CD14-positive monocyte (primary cell): Measurements from ENCODE around the gene CTPS1. TPM values are rescaled to one million over a fixed set of nuclear protein-coding genes. Genes with fewer than 3 reads are reported as not detected.
A peak's percentile ranks its signal among the peaks of the same experiment; 100 is the strongest.

ENCODE experiments used
- DNase-seq, 3 donors: peaks; one replicate each; pipeline ENCODE4 v3.0.0-alpha.2; 2011 to 2022
- H2AFZ ChIP-seq: 2 replicates; pipeline ENCODE4 v1.6.0; 2012; ENCODE audit warnings: mild to moderate bottlenecking, low read depth, low read length, inconsistent platforms; ENCODE audit not compliant: insufficient read depth, poor library complexity, severe bottlenecking
- H3K27ac ChIP-seq, 2 donors: 1 replicate in 1 of 2; 2 replicates in 1 of 2; pipeline ENCODE4 v1.5.1; 2012 to 2013; ENCODE audit warnings: low read length in 2 of 2, control low read depth in 1 of 2, inconsistent platforms in 1 of 2, low read depth in 1 of 2, mild to moderate bottlenecking in 1 of 2
- H3K27me3 ChIP-seq, 2 donors: one replicate each; pipeline versions ENCODE4 v1.6.0 to v1.6.1; 2011 to 2013; ENCODE audit warnings: low read length in 2 of 2; ENCODE audit not compliant: control insufficient read depth in 2 of 2, insufficient read depth in 2 of 2
- H3K36me3 ChIP-seq, 2 donors: replicated peaks in 1 of 2; 1 replicate in 1 of 2; 2 replicates in 1 of 2; pipeline versions ENCODE4 v1.5.1 to v1.6.1; 2012 to 2013; ENCODE audit warnings: low read length in 2 of 2, control low read depth in 1 of 2, inconsistent platforms in 1 of 2, mild to moderate bottlenecking in 1 of 2; ENCODE audit not compliant: insufficient read depth in 2 of 2, control insufficient read depth in 1 of 2
- H3K4me1 ChIP-seq, 2 donors: 1 replicate in 1 of 2; 2 replicates in 1 of 2; pipeline versions ENCODE4 v1.5.1 to v1.6.1; 2012 to 2013; ENCODE audit warnings: low read length in 2 of 2, control low read depth in 1 of 2, inconsistent platforms in 1 of 2, mild to moderate bottlenecking in 1 of 2, moderate library complexity in 1 of 2; ENCODE audit not compliant: insufficient read depth in 2 of 2, control insufficient read depth in 1 of 2
- H3K4me2 ChIP-seq: replicated peaks from 2 replicates; pipeline ENCODE3; 2012; ENCODE audit warnings: low read length, moderate library complexity, mild to moderate bottlenecking; ENCODE audit not compliant: poor library complexity, severe bottlenecking; ENCODE audit errors: extremely low read depth
- H3K4me3 ChIP-seq, 3 experiments: fragments of 200-600 bp in 1 of 3; sonication (generic) in 1 of 3; replicated peaks in 1 of 3; 1 replicate in 2 of 3; 2 replicates in 1 of 3; pipeline ENCODE4 v1.5.1; 2011 to 2013; ENCODE audit warnings: low read length in 3 of 3, mild to moderate bottlenecking in 3 of 3, control low read depth in 2 of 3, low read depth in 2 of 3, inconsistent platforms in 1 of 3, moderate library complexity in 1 of 3
- H3K79me2 ChIP-seq: 2 replicates; pipeline ENCODE4 v1.6.0; 2012; ENCODE audit warnings: mild to moderate bottlenecking, control low read depth, inconsistent platforms, low read length, moderate library complexity; ENCODE audit not compliant: insufficient read depth
- H3K9ac ChIP-seq: 2 replicates; pipeline ENCODE4 v1.6.0; 2017; ENCODE audit warnings: low read length, mild to moderate bottlenecking; ENCODE audit not compliant: insufficient read depth, poor library complexity, severe bottlenecking
- H3K9me3 ChIP-seq, 2 donors: replicated peaks in 1 of 2; 1 replicate in 1 of 2; 2 replicates in 1 of 2; pipeline versions ENCODE4 v1.5.1 to v1.6.1; 2012 to 2013; ENCODE audit warnings: low read length in 2 of 2, control low read depth in 1 of 2; ENCODE audit not compliant: control insufficient read depth in 1 of 2, insufficient read depth in 1 of 2
- H4K20me1 ChIP-seq: 2 replicates; pipeline ENCODE4 v1.6.0; 2012; ENCODE audit warnings: mild to moderate bottlenecking, low read length, control low read depth, moderate library complexity; ENCODE audit not compliant: insufficient read depth
- H3K27ac Mint-ChIP-seq, 7 donors: one replicate each; pipeline ENCODE4 v1.8.0; 2020; ENCODE audit warnings: mild to moderate bottlenecking in 7 of 7, mixed read lengths in 7 of 7, moderate library complexity in 6 of 7, inconsistent platforms in 2 of 7
- H3K27me3 Mint-ChIP-seq, 3 donors: one replicate each; pipeline ENCODE4 v1.8.0; 2021 to 2022; ENCODE audit warnings: low read depth in 3 of 3, mild to moderate bottlenecking in 3 of 3, mixed read lengths in 3 of 3, moderate library complexity in 3 of 3, inconsistent platforms in 1 of 3
- H3K36me3 Mint-ChIP-seq, 2 donors: one replicate each; pipeline ENCODE4 v1.8.0; 2020; ENCODE audit warnings: mixed read lengths in 2 of 2, inconsistent platforms in 1 of 2, mild to moderate bottlenecking in 1 of 2
- H3K4me1 Mint-ChIP-seq: one replicate; pipeline ENCODE4 v1.8.0; 2020; ENCODE audit warnings: mild to moderate bottlenecking, mixed read lengths
- H3K4me3 Mint-ChIP-seq, 2 donors: one replicate each; pipeline ENCODE4 v1.8.0; 2020; ENCODE audit warnings: mild to moderate bottlenecking in 2 of 2, mixed read lengths in 2 of 2, moderate library complexity in 1 of 2
- H3K9me3 Mint-ChIP-seq, 7 donors: one replicate each; pipeline ENCODE4 v1.8.0; 2020 to 2022; ENCODE audit warnings: mixed read lengths in 7 of 7, mild to moderate bottlenecking in 6 of 7, moderate library complexity in 6 of 7, inconsistent platforms in 2 of 7
- CTCF ChIP-seq: fragments of 200-600 bp; IDR thresholded peaks from one replicate; pipeline ENCODE4 v1.8.0; 2022; ENCODE audit warnings: antibody characterized with exemption, mild to moderate bottlenecking
- WGBS: methylation state at CpG from one replicate; pipeline ENCODE4 v1.1.5; 2013; ENCODE audit warnings: missing lambda C conversion rate; ENCODE audit not compliant: insufficient coverage; 5-methylcytosine and 5-hydroxymethylcytosine counted together
- intact Hi-C, 2 donors: fragments of 100-400 bp; cut with micrococcal nuclease; formaldehyde crosslinking; loops; one replicate each; pipeline versions ENCODE4 v1.15.0 to v1.15.1; 2023
- polyA plus RNA-seq, 3 donors: library from polyadenylated mRNA; depleted of rRNA in 1 of 3; unstranded in 2 of 3; stranded (reverse) in 1 of 3; fragments of 300-500 nt in 2 of 3; fragments of >200 nt in 1 of 3; fragmentation: Illumina TruSeq in 2 of 3; gene quantifications; 1 replicate in 2 of 3; 2 replicates in 1 of 3; pipeline ENCODE4 v1.2.3, GENCODE V29; 2012 to 2021

The CTPS1 gene
- polyA plus RNA-seq, 3 donors = 5.3 to 8.6 (median 6.0) TPM

GRCh38 chr1:40985875-40986274 lies 6.4 kb downstream of the CTPS1 start:
- H3K4me3 Mint-ChIP-seq = no peak overlapping the region
- peaks cover 0 to under 1% (median 0%) of the 10 kb centered on the region in 3 donors for H3K27me3 Mint-ChIP-seq
- 100% methylated on average over 3 of the region's 3 CpGs for WGBS
- H3K4me1 ChIP-seq = peaks cover under 1 to 4% of the 10 kb centered on the region in 2 donors
- DNase-seq = no peak
- intact Hi-C loops = no loop called here
- peaks cover 65 to 78% of the 10 kb centered on the region in 2 donors for H3K36me3 ChIP-seq
- no peaks in the 10 kb centered on the region for H4K20me1 ChIP-seq
- H3K27ac ChIP-seq = no peak overlapping the region
- no peak overlapping the region for H2AFZ ChIP-seq
- peaks cover 74 to 75% of the 10 kb centered on the region in 2 donors for H3K36me3 Mint-ChIP-seq
- H3K9ac ChIP-seq = no peak overlapping the region
- H3K9me3 Mint-ChIP-seq = no peaks in the 10 kb centered on the region
- no peaks in the 10 kb centered on the region for H3K9me3 ChIP-seq
- H3K4me3 ChIP-seq = no peak overlapping the region
- H3K27ac Mint-ChIP-seq = peak overlapping the region in 1 of 7 donors; percentile 34
- TF ChIP-seq CTCF = no peak
- peaks cover 31% of the 10 kb centered on the region for H3K79me2 ChIP-seq
- no peaks in the 10 kb centered on the region for H3K27me3 ChIP-seq
- no peak overlapping the region for H3K4me2 ChIP-seq
- H3K4me1 Mint-ChIP-seq = peaks cover 7% of the 10 kb centered on the region

- no peaks in the 10 kb centered on the region for H3K4me1 ChIP-seq
- H3K4me2 ChIP-seq = no peak overlapping the region
- no peak overlapping the region for H3K27ac ChIP-seq
- Mint-ChIP-seq H3K9me3 (no peaks in the 10 kb centered on the region), H3K27me3 (no peaks in the 10 kb centered on the region), H3K4me1 (peaks cover 3% of the 10 kb centered on the region), H3K4me3 (no peak overlapping the region), H3K36me3 (peaks cover 79 to 80% of the 10 kb centered on the region in 2 donors), H3K27ac (peak overlapping the region in 2 of 7 donors; percentile 1 to 34)
- H3K27me3 ChIP-seq = no peaks in the 10 kb centered on the region
- peaks cover 70 to 83% of the 10 kb centered on the region in 2 donors for H3K36me3 ChIP-seq
- DNase-seq = no peak
- intact Hi-C loops = no loop called here
- TF ChIP-seq CTCF = no peak
- H3K79me2 ChIP-seq = peaks cover 26% of the 10 kb centered on the region
- WGBS = 97% methylated on average over 9 of the region's 10 CpGs
- H3K4me3 ChIP-seq = no peak overlapping the region
- no peaks in the 10 kb centered on the region for H3K9me3 ChIP-seq
- H4K20me1 ChIP-seq = no peaks in the 10 kb centered on the region
- no peak overlapping the region for H3K9ac ChIP-seq
- H2AFZ ChIP-seq = no peak overlapping the region
These were observed 6.9 kb downstream of the CTPS1 start for GRCh38 chr1:40986328-40986783.
